Prostate gland (tissue), 2 donors: ENCODE results near the gene RPS27L. TPM values are rescaled to one million over a fixed set of nuclear protein-coding genes. Genes with fewer than 3 reads are reported as not detected.

Experiments used
- DNase-seq: peaks from one replicate; pipeline ENCODE4 v3.0.0-alpha.2; 2019; ENCODE audit warnings: low spot score
- H3K27ac ChIP-seq, 2 donors: fragments of 200-600 bp; sonication (generic); 2 replicates each; pipeline ENCODE4 v1.5.1; 2017 to 2019
- H3K27me3 ChIP-seq: fragments of 200-600 bp; sonication (generic); replicated peaks from 2 replicates; pipeline ENCODE4 v1.5.1; 2019; ENCODE audit not compliant: insufficient read depth
- H3K36me3 ChIP-seq, 2 donors: fragments of 200-600 bp; sonication (generic); 1 replicate in 1 of 2; 2 replicates in 1 of 2; pipeline versions ENCODE4 v1.5.1 to v1.8.1; 2017 to 2019
- H3K4me1 ChIP-seq: fragments of 200-600 bp; sonication (generic); replicated peaks from 2 replicates; pipeline ENCODE4 v1.5.1; 2019
- H3K4me3 ChIP-seq, 2 donors: fragments of 200-600 bp; sonication (generic); 2 replicates each; pipeline ENCODE4 v1.5.1; 2017 to 2019
- H3K9me3 ChIP-seq: fragments of 200-600 bp; sonication (generic); 2 replicates; pipeline ENCODE4 v1.5.1; 2017
- POLR2A ChIP-seq: fragments of 450-650 bp; IDR thresholded peaks from one replicate; pipeline ENCODE4 v1.6.1; 2016; ENCODE audit warnings: antibody characterized with exemption, mild to moderate bottlenecking
- POLR2AphosphoS5 ChIP-seq: sonication (generic); formaldehyde crosslinking; IDR thresholded peaks from one replicate; pipeline ENCODE4 v1.6.1; 2017; ENCODE audit warnings: antibody characterized with exemption
- WGBS: methylation state at CpG from one replicate; pipeline ENCODE4 v1.1.5; 2018; 5-methylcytosine and 5-hydroxymethylcytosine counted together
- intact Hi-C: fragments of 100-400 bp; cut with DNase I; formaldehyde crosslinking; loops from one replicate; pipeline ENCODE4 v1.14.2; 2022
- total RNA-seq, 2 donors: library from RNA; depleted of rRNA; stranded (reverse); fragments of >200 nt; gene quantifications; one replicate each; pipeline ENCODE4 v1.1.0, GENCODE V29; 2016
- TF ChIP-seq, protein P1 (sequence below), 4 experiments: fragments of 200-600 bp in 2 of 4; fragments of 450-650 bp in 2 of 4; sonication (generic) in 2 of 4; IDR thresholded peaks; 1 replicate in 3 of 4; 2 replicates in 1 of 4; pipeline ENCODE4 v1.5.1; 2016 to 2019; ENCODE audit warnings: antibody characterized with exemption in 4 of 4, mild to moderate bottlenecking in 2 of 4, moderate library complexity in 2 of 4

RPS27L gene
- total RNA-seq, 2 donors from 2014 or later, result 49.2 to 102 TPM

DNA sequence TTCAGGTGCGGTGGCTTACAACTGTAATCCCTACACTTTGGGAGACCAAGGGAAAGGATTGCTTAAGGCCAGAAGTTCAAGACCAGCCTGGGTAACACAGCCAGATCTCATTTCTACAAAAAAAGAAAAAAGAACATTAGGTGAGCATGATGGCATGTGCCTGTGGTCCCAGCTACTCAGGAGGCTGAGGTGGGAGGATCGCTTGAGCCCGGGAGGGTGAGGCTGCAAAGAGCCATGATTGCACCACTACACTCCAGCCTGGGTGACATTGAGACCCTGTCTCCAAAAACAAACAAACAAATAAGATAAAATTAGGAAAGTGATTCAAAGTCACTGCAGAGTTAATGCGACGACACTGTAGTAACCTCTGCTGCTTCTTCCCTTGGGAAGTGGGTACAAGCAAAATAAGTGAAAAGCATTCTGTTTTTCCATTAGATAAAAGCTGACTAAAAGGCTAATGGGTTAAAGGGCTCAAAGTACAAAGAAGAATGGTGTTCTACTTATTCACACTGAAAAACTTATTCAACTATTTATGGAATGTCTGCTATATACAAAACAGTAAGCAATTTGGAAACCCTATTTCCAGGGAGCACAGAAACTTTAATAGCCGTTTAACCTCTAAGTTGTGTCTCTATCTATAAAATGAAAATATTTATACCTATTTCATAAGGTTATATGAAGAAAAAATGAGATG, 8.0 kb upstream of the RPS27L start:
- H3K36me3 ChIP-seq, result no peaks in the 10 kb centered on the region
- 90% methylated on average over 6 of the region's 6 CpGs for WGBS
- intact Hi-C loops, result no loop called here
- H3K27me3 ChIP-seq, result no peaks in the 10 kb centered on the region
- H3K27ac ChIP-seq, result no peak overlapping the region
- no peak for DNase-seq
- TF ChIP-seq POLR2AphosphoS5 (no peak), POLR2A (no peak)
- TF ChIP-seq, protein P1, sequence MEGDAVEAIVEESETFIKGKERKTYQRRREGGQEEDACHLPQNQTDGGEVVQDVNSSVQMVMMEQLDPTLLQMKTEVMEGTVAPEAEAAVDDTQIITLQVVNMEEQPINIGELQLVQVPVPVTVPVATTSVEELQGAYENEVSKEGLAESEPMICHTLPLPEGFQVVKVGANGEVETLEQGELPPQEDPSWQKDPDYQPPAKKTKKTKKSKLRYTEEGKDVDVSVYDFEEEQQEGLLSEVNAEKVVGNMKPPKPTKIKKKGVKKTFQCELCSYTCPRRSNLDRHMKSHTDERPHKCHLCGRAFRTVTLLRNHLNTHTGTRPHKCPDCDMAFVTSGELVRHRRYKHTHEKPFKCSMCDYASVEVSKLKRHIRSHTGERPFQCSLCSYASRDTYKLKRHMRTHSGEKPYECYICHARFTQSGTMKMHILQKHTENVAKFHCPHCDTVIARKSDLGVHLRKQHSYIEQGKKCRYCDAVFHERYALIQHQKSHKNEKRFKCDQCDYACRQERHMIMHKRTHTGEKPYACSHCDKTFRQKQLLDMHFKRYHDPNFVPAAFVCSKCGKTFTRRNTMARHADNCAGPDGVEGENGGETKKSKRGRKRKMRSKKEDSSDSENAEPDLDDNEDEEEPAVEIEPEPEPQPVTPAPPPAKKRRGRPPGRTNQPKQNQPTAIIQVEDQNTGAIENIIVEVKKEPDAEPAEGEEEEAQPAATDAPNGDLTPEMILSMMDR (IDR thresholded peaks at IDR 0.05), result no peak
- H3K9me3 ChIP-seq, result no peaks in the 10 kb centered on the region
- H3K4me3 ChIP-seq, result no peak overlapping the region
- H3K4me1 ChIP-seq, result no peaks in the 10 kb centered on the region

DNA sequence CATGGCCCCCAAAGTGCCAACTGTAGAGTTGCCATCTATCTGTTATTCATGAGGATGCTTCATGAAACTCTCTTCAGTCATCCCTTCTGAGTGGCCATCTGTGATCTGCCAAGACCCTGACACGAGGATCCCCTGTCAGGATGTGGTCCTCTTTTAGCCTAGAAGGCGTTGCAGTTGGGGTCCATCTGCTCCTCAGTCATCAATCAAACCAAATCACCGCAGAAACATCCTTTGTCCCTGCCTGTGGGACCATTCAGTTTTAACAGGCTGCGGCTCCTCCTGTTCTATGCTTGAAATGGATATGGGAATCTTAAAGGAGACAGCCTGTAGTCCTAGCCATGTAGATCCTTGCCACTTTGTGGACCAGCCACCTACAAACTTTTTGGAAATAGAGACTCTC, 5.9 kb upstream of the RPS27L start:
- WGBS, result 92% methylated on average over 4 of the region's 4 CpGs
- TF ChIP-seq, protein P1 (IDR thresholded peaks at IDR 0.05), result no peak
- TF ChIP-seq POLR2AphosphoS5, result no peak
- TF ChIP-seq POLR2A, result no peak
- intact Hi-C loops, result no loop called here
- H3K36me3 ChIP-seq, result no peaks in the 10 kb centered on the region
- no peaks in the 10 kb centered on the region for H3K4me1 ChIP-seq
- H3K27me3 ChIP-seq, result no peaks in the 10 kb centered on the region
- DNase-seq, result no peak
- H3K27ac ChIP-seq, result no peak overlapping the region
- no peaks in the 10 kb centered on the region for H3K9me3 ChIP-seq
- H3K4me3 ChIP-seq, result no peak overlapping the region

DNA sequence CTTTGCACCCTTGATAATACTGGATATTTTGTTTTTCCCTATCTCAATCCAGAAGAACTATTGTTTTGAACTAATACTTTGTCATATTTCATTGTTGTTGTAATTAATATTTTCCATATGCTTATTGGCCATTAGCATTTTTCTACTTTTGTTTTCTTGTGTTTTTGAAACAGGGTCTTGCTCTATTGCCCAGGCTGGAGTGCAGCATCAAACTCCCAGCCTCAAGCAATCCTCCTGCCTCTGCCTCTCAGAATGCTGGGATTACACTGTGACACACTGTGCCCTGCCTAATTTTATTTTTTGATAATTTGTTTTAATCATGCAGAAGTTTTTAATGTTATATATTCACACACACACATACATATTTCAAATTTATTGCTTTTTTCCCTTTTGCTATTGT, 3.4 kb upstream of the RPS27L start:
- Histone ChIP-seq H3K27me3 (no peaks in the 10 kb centered on the region), H3K4me1 (no peaks in the 10 kb centered on the region), H3K9me3 (no peaks in the 10 kb centered on the region), H3K4me3 (no peak overlapping the region), H3K27ac (no peak overlapping the region), H3K36me3 (no peaks in the 10 kb centered on the region)
- intact Hi-C loops, result no loop called here
- TF ChIP-seq POLR2A, result no peak
- TF ChIP-seq, protein P1 (IDR thresholded peaks at IDR 0.05), result no peak
- no peak for TF ChIP-seq POLR2AphosphoS5
- no peak for DNase-seq

DNA sequence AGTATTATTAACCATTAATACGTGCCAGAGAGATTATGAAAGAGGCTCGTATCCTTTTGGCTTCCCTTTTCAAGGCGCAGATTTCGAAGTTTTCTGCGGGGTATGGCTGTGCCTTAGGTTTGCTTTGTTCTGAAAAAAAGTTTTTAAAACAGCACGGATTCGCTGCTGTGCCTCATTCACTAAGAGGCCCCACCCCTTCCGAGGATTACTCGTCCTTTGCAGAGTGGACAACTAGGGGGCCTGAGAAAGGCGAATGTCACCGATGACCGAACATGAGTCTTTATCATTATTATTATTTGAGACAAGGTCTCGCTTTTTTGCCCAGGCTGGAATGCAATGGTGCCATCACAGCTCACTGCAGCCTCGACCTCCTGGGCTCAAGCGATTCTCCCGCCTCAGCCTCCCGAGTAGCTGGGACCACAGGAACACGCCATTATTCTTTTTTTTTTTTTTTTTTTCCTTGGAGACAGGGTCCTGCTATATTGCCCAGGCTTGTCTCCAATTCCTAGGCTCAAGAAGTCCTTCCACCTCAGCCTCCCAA, 684 bp upstream of the RPS27L start:
- Histone ChIP-seq H3K4me1 (no peaks in the 10 kb centered on the region), H3K4me3 (peak overlapping the region; percentile 67 to 71), H3K27ac (peak overlapping the region; percentile 94 to 95), H3K9me3 (no peaks in the 10 kb centered on the region), H3K27me3 (no peaks in the 10 kb centered on the region), H3K36me3 (no peaks in the 10 kb centered on the region)
- TF ChIP-seq, protein P1 (IDR thresholded peaks at IDR 0.05), result no peak
- no peak for TF ChIP-seq POLR2A
- no peak for TF ChIP-seq POLR2AphosphoS5
- intact Hi-C loops, result no loop called here
- DNase-seq, result peak; percentile 27
- WGBS, result 3% methylated on average over 18 of the region's 18 CpGs

DNA sequence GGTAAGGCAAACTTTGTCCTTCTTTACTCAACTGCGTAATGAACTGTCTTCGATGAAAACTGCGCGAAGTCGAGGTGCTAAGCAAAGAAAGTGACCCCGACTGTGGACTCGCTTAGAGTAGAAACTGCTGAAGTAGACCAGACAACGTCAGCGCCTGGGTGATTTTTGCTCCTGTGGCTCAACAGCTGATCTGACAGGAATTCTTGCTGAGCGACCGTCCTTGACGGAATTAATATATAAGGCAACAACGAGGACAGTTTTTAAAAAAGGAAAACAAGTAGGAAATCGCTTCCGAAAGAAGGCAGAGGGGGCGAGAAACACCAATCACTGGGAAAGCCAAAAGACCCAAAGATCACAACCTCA, 541 bp downstream of the RPS27L start:
- no peaks in the 10 kb centered on the region for H3K27me3 ChIP-seq
- under 1% methylated on average over 16 of the region's 16 CpGs for WGBS
- peak; percentile 44 for DNase-seq
- intact Hi-C loops, result no loop called here
- TF ChIP-seq POLR2A (no peak), POLR2AphosphoS5 (no peak)
- TF ChIP-seq, protein P1 (IDR thresholded peaks at IDR 0.05), result no peak
- H3K36me3 ChIP-seq, result no peaks in the 10 kb centered on the region
- H3K4me3 ChIP-seq, result peak overlapping the region; percentile 67 to 71
- peak overlapping the region; percentile 94 to 95 for H3K27ac ChIP-seq
- H3K4me1 ChIP-seq, result no peaks in the 10 kb centered on the region
- H3K9me3 ChIP-seq, result no peaks in the 10 kb centered on the region
